NOMO-1 treated with dmso at 0.1 percent for 144 hours (cell line): ENCODE measurements around the gene PHF3.

Experiments
- DNase-seq: peaks from one replicate; lab custom pipeline; 2025; ENCODE audit not compliant: unreplicated experiment; lab: John Stamatoyannopoulos, UW

The PHF3 gene

GRCh38 chr6:63635588-63636517 lies at the start of gene PHF3:
PHF3 (plus strand) TSS chr6:63635802; CDS start chr6:63646552, 10,750 bp downstream.
- DNase-seq = peak; percentile 85

- DNase-seq = no peak
These were observed 45.6 kb upstream of the PHF3 start for GRCh38 chr6:63589952-63590411.

GRCh38 chr6:63592886-63593285 lies 42.7 kb upstream of the PHF3 start:
- no peak for DNase-seq

- DNase-seq = no peak
These were observed 38.2 kb upstream of the PHF3 start for GRCh38 chr6:63597141-63598048.

- peak; percentile 42 for DNase-seq
These were observed 37.3 kb upstream of the PHF3 start for GRCh38 chr6:63598049-63599036.

- DNase-seq = no peak
These were observed 36.4 kb upstream of the PHF3 start for GRCh38 chr6:63599243-63599642.

GRCh38 chr6:63600136-63600535 lies 35.5 kb upstream of the PHF3 start:
- peak; percentile 8 for DNase-seq

- no peak for DNase-seq
These were observed 26.4 kb upstream of the PHF3 start for GRCh38 chr6:63609231-63609630.

- no peak for DNase-seq
These were observed 24.7 kb upstream of the PHF3 start for GRCh38 chr6:63610944-63611343.

- DNase-seq = no peak
These were observed 24.0 kb upstream of the PHF3 start for GRCh38 chr6:63611560-63611959.

GRCh38 chr6:63615590-63615989 lies 20.0 kb upstream of the PHF3 start:
- no peak for DNase-seq

- no peak for DNase-seq
These were observed 11.5 kb upstream of the PHF3 start for GRCh38 chr6:63624091-63624490.

GRCh38 chr6:63630466-63630865 lies 5.1 kb upstream of the PHF3 start:
- DNase-seq = no peak

GRCh38 chr6:63634630-63635029 lies 972 bp upstream of the PHF3 start:
- no peak for DNase-seq

- DNase-seq = no peak
These were observed 401 bp upstream of the PHF3 start for GRCh38 chr6:63635215-63635587.

- no peak for DNase-seq
These were observed 968 bp downstream of the PHF3 start for GRCh38 chr6:63636518-63637021.

- no peak for DNase-seq
These were observed 2.4 kb downstream of the PHF3 start for GRCh38 chr6:63637865-63638445.

GRCh38 chr6:63640062-63640461 lies 4.5 kb downstream of the PHF3 start:
- DNase-seq = no peak

- DNase-seq = no peak
These were observed 8.3 kb downstream of the PHF3 start for GRCh38 chr6:63643862-63644261.
